ENCODE results near the gene C5orf24. TPM values are rescaled to one million over a fixed set of nuclear protein-coding genes. Genes with fewer than 3 reads are reported as not detected.
"Not testable (repeated sequence)": the region's sequence is repeated elsewhere in the genome, so short reads cannot be mapped to it uniquely, and the experiment has no call there.

The C5orf24 gene
- total and polyA plus RNA-seq, 2 donors (not counting 1 experiment from before 2014, with no cell fraction given): 13.0 to 38.2 TPM

- H3K4me2 ChIP-seq (replicated peaks; ENCODE audit: low read depth, low read length, poor library complexity, severe bottlenecking); H2AFZ ChIP-seq (ENCODE audit: insufficient read depth, low read depth, low read length, poor library complexity, severe bottlenecking); H3K4me3 ChIP-seq (ENCODE audit: control extremely low read depth in 1 of 5, extremely low read depth in 1 of 5, insufficient read depth in 1 of 5, low read depth in 2 of 5, low read length in 4 of 5); H3K27me3 Mint-ChIP-seq; POLR2A ChIA-PET; DNase-seq; ATAC-seq (ENCODE audit: low read depth); H3K9me3 Mint-ChIP-seq (ENCODE audit: insufficient read depth); H3K36me3 ChIP-seq (replicated peaks in 1 of 2; ENCODE audit: control extremely low read depth in 1 of 2, control insufficient read depth in 1 of 2, extremely low read depth in 1 of 2, insufficient read depth in 2 of 2, low read length in 1 of 2); H3K27me3 ChIP-seq (replicated peaks in 1 of 4; ENCODE audit: control extremely low read depth in 1 of 4, control insufficient read depth in 3 of 4, insufficient read depth in 4 of 4, low read length in 3 of 4); H3K9ac ChIP-seq (ENCODE audit: low read length); H3K27ac ChIP-seq (ENCODE audit: low read length in 2 of 2); H3K4me3 Mint-ChIP-seq; H3K9me3 ChIP-seq (ENCODE audit: control extremely low read depth in 1 of 3, control insufficient read depth in 2 of 3, insufficient read depth in 1 of 3, low read length in 2 of 3); H3K27ac Mint-ChIP-seq: not testable (repeated sequence)
- intact Hi-C loops (cut with micrococcal nuclease): loop anchor here (10.0 kb wide), 1 partner anchor 205 kb away; the partner anchor contains the start of gene SEC24A
- 100% methylated on average over 3 of the region's 7 CpGs for WGBS (ENCODE audit: insufficient coverage)
- peaks cover 69% of the 10 kb centered on the region for H3K79me2 ChIP-seq (ENCODE audit: control insufficient read depth, insufficient read depth, low read length)
- peaks cover 30% of the 10 kb centered on the region for H3K4me1 Mint-ChIP-seq
- peaks cover 17 to 21% of the 10 kb centered on the region in 2 donors for H3K4me1 ChIP-seq (ENCODE audit: control insufficient read depth in 2 of 2, insufficient read depth in 2 of 2, low read length in 2 of 2)
- peaks cover 11% of the 10 kb centered on the region for H4K20me1 ChIP-seq (ENCODE audit: control insufficient read depth, insufficient read depth, low read length, poor library complexity, severe bottlenecking)
- CTCF ChIA-PET: interaction anchor here (0.9 to 1.4 kb wide), 3 partner anchors 52 to 111 kb away, joined by 3 to 6 read pairs (median 4); partner anchors contain the start of genes CAMLG and PCBD2
Observed at GRCh38 chr5:134849434-134849933, 3.7 kb downstream of the C5orf24 start.

DNA sequence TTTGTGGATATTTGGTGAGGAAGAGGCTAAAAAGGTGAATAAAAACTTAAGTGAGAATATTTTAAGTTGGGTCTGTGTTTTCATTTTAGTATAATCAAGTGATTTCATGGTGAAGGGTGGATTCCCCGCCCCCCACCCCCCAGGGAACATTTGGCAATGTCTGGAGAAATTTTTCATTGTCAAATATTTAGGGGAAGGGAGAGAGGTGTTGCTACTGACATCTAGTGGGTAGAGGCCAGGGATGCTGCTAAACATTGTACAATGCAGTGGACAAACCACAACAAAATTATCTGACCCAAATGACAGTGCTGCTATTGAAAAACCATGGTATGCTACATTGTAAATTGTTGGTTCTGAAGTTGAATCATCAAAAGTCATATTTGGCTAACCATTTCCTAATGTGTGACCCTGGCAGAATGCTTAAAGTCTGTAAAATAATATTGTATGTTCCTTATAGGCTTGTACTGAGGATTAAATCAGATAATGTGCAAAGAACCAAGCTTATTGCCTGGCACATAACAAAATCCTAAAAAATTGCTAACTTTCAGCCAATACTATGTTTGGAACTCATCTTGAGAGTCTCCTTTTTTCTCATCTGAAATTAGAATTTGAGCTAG lies 5.6 kb downstream of the C5orf24 start:
- no peak overlapping the region for H3K9ac ChIP-seq (ENCODE audit: low read length)
- no peak for TF ChIP-seq EZH2 (IDR thresholded peaks at IDR 0.05; ENCODE audit: borderline replicate concordance, insufficient read depth, low read depth, low read length, poor library complexity, severe bottlenecking)
- TF ChIP-seq, protein P1, sequence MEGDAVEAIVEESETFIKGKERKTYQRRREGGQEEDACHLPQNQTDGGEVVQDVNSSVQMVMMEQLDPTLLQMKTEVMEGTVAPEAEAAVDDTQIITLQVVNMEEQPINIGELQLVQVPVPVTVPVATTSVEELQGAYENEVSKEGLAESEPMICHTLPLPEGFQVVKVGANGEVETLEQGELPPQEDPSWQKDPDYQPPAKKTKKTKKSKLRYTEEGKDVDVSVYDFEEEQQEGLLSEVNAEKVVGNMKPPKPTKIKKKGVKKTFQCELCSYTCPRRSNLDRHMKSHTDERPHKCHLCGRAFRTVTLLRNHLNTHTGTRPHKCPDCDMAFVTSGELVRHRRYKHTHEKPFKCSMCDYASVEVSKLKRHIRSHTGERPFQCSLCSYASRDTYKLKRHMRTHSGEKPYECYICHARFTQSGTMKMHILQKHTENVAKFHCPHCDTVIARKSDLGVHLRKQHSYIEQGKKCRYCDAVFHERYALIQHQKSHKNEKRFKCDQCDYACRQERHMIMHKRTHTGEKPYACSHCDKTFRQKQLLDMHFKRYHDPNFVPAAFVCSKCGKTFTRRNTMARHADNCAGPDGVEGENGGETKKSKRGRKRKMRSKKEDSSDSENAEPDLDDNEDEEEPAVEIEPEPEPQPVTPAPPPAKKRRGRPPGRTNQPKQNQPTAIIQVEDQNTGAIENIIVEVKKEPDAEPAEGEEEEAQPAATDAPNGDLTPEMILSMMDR (IDR thresholded peaks at IDR 0.05): peak; percentile 42
- no CpG with 5 or more reads among the region's 1 CpG for WGBS (ENCODE audit: insufficient coverage)
- Mint-ChIP-seq H3K27me3 (no peaks in the 10 kb centered on the region), H3K27ac (no peak overlapping the region), H3K4me3 (no peak overlapping the region), H3K9me3 (ENCODE audit: insufficient read depth) (no peaks in the 10 kb centered on the region), H3K4me1 (peaks cover 25% of the 10 kb centered on the region)
- POLR2A ChIA-PET: interaction anchor here (0.9 kb wide), 1 partner anchor 701 kb away, joined by 5 read pairs; no protein-coding TSS in a partner anchor
- H4K20me1 ChIP-seq (ENCODE audit: control insufficient read depth, insufficient read depth, low read length, poor library complexity, severe bottlenecking): peaks cover 11% of the 10 kb centered on the region
- DNase-seq: peak; percentile 26
- H3K4me3 ChIP-seq (ENCODE audit: control extremely low read depth in 1 of 5, extremely low read depth in 1 of 5, insufficient read depth in 1 of 5, low read depth in 2 of 5, low read length in 4 of 5): no peak overlapping the region
- H3K36me3 ChIP-seq (replicated peaks in 1 of 2; ENCODE audit: control extremely low read depth in 1 of 2, control insufficient read depth in 1 of 2, extremely low read depth in 1 of 2, insufficient read depth in 2 of 2, low read length in 1 of 2): peaks cover 1 to 24% of the 10 kb centered on the region in 2 experiments
- H3K9me3 ChIP-seq (ENCODE audit: control extremely low read depth in 1 of 3, control insufficient read depth in 2 of 3, insufficient read depth in 1 of 3, low read length in 2 of 3): no peaks in the 10 kb centered on the region
- CTCF ChIA-PET: interaction anchor here (0.7 to 1.6 kb wide), 8 partner anchors 9 to 894 kb away, joined by 3 to 4 read pairs (median 3); partner anchors contain the start of genes CAMLG and PCBD2
- no peak overlapping the region for H3K4me2 ChIP-seq (replicated peaks; ENCODE audit: low read depth, low read length, poor library complexity, severe bottlenecking)
- intact Hi-C loops (cut with micrococcal nuclease): no loop called here
- H3K27ac ChIP-seq (ENCODE audit: low read length in 2 of 2): peak overlapping the region in 1 of 2 donors; percentile 3
- ATAC-seq (ENCODE audit: low read depth): no peak
- H3K79me2 ChIP-seq (ENCODE audit: control insufficient read depth, insufficient read depth, low read length): peaks cover 77% of the 10 kb centered on the region
- H2AFZ ChIP-seq (ENCODE audit: insufficient read depth, low read depth, low read length, poor library complexity, severe bottlenecking): no peak overlapping the region
- no peaks in the 10 kb centered on the region for H3K27me3 ChIP-seq (replicated peaks in 1 of 4; ENCODE audit: control extremely low read depth in 1 of 4, control insufficient read depth in 3 of 4, insufficient read depth in 4 of 4, low read length in 3 of 4)
- peaks cover 12 to 15% of the 10 kb centered on the region in 2 donors for H3K4me1 ChIP-seq (ENCODE audit: control insufficient read depth in 2 of 2, insufficient read depth in 2 of 2, low read length in 2 of 2)

- peaks cover 31% of the 10 kb centered on the region for H3K79me2 ChIP-seq (ENCODE audit: control insufficient read depth, insufficient read depth, low read length)
- H3K27ac Mint-ChIP-seq; intact Hi-C loops (cut with micrococcal nuclease); H3K4me3 ChIP-seq (ENCODE audit: control extremely low read depth in 1 of 5, extremely low read depth in 1 of 5, insufficient read depth in 1 of 5, low read depth in 2 of 5, low read length in 4 of 5); H3K4me1 ChIP-seq (ENCODE audit: control insufficient read depth in 2 of 2, insufficient read depth in 2 of 2, low read length in 2 of 2); H4K20me1 ChIP-seq (ENCODE audit: control insufficient read depth, insufficient read depth, low read length, poor library complexity, severe bottlenecking); H3K9me3 Mint-ChIP-seq (ENCODE audit: insufficient read depth); ATAC-seq (ENCODE audit: low read depth); H2AFZ ChIP-seq (ENCODE audit: insufficient read depth, low read depth, low read length, poor library complexity, severe bottlenecking); H3K27me3 Mint-ChIP-seq; H3K27ac ChIP-seq (ENCODE audit: low read length in 2 of 2); H3K4me2 ChIP-seq (replicated peaks; ENCODE audit: low read depth, low read length, poor library complexity, severe bottlenecking); H3K9me3 ChIP-seq (ENCODE audit: control extremely low read depth in 1 of 3, control insufficient read depth in 2 of 3, insufficient read depth in 1 of 3, low read length in 2 of 3); H3K4me1 Mint-ChIP-seq; DNase-seq; H3K4me3 Mint-ChIP-seq; H3K27me3 ChIP-seq (replicated peaks in 1 of 4; ENCODE audit: control extremely low read depth in 1 of 4, control insufficient read depth in 3 of 4, insufficient read depth in 4 of 4, low read length in 3 of 4); POLR2A ChIA-PET; H3K9ac ChIP-seq (ENCODE audit: low read length): not testable (repeated sequence)
- no CpG with 5 or more reads among the region's 7 CpGs for WGBS (ENCODE audit: insufficient coverage)
- CTCF ChIA-PET: interaction anchor here (1.2 kb wide), 1 partner anchor 48 kb away, joined by 4 read pairs; the partner anchor contains the start of gene PCBD2
- H3K36me3 ChIP-seq (replicated peaks in 1 of 2; ENCODE audit: control extremely low read depth in 1 of 2, control insufficient read depth in 1 of 2, extremely low read depth in 1 of 2, insufficient read depth in 2 of 2, low read length in 1 of 2): peaks cover 1 to 39% of the 10 kb centered on the region in 2 experiments
Observed at GRCh38 chr5:134856465-134856864, 10.7 kb downstream of the C5orf24 start.
